Testis (tissue), 3 donors: ENCODE data around the gene DCK. TPM values are rescaled to one million over a fixed set of nuclear protein-coding genes. Genes with fewer than 3 reads are reported as not detected.

Experiments used
- DNase-seq: peaks from one replicate; pipeline ENCODE4 v3.0.0-alpha.2; 2019
- H3K27ac ChIP-seq, 2 donors: fragments of 200-600 bp; sonication (generic); one replicate each; pipeline ENCODE4 v1.5.1; 2019
- H3K27me3 ChIP-seq: fragments of 200-600 bp; sonication (generic); one replicate; pipeline ENCODE4 v1.5.1; 2019
- H3K36me3 ChIP-seq: fragments of 200-600 bp; sonication (generic); one replicate; pipeline ENCODE4 v1.5.1; 2017; ENCODE audit warnings: low read depth; ENCODE audit errors: missing control alignments
- H3K4me1 ChIP-seq: fragments of 200-600 bp; sonication (generic); one replicate; pipeline ENCODE4 v1.5.1; 2019
- H3K4me3 ChIP-seq, 2 donors: fragments of 200-600 bp; sonication (generic); one replicate each; pipeline ENCODE4 v1.5.1; 2017 to 2019
- H3K9me3 ChIP-seq: fragments of 200-600 bp; sonication (generic); one replicate; pipeline ENCODE4 v1.5.1; 2017
- CTCF ChIP-seq, 3 experiments: fragments of 450-650 bp in 2 of 3; fragments of 200-600 bp in 1 of 3; sonication (generic) in 1 of 3; IDR thresholded peaks; one replicate each; pipeline ENCODE4 v1.5.1; 2016 to 2019; ENCODE audit warnings: antibody characterized with exemption in 3 of 3, mild to moderate bottlenecking in 2 of 3, moderate library complexity in 1 of 3
- POLR2A ChIP-seq: fragments of 450-650 bp; IDR thresholded peaks from one replicate; pipeline ENCODE4 v1.6.1; 2017; ENCODE audit warnings: antibody characterized with exemption, mild to moderate bottlenecking, moderate library complexity
- WGBS, 2 donors: methylation state at CpG; one replicate each; pipeline ENCODE4 v1.1.5; 2018; 5-methylcytosine and 5-hydroxymethylcytosine counted together
- intact Hi-C: fragments of 100-400 bp; cut with DNase I; formaldehyde crosslinking; loops from one replicate; pipeline ENCODE4 v1.15.1; 2023; ENCODE audit warnings: low total_unique reads
- polyA plus RNA-seq: library from polyadenylated mRNA; stranded (reverse); fragments of 350-450 nt; fragmentation: Illumina TruSeq; extraction: RNeasy Lipid Tissue Mini Kit (QIAGEN cat#74804); gene quantifications from one replicate; pipeline ENCODE4 v1.2.3, GENCODE V29; 2014; ENCODE audit warnings: low read depth, low replicate concordance; ENCODE audit not compliant: insufficient read depth
- total RNA-seq, 2 donors: library from RNA; depleted of rRNA; stranded (reverse); fragments of >200 nt; gene quantifications; one replicate each; pipeline ENCODE4 v1.2.3, GENCODE V29; 2016

Gene DCK
- total and polyA plus RNA-seq, 3 donors from 2014 or later, result 12.8 to 14.6 (median 13.0) TPM

- intact Hi-C loops, result no loop called here
- H3K9me3 ChIP-seq, result no peaks in the 10 kb centered on the region
- no peak for DNase-seq
- H3K36me3 ChIP-seq, result no peaks in the 10 kb centered on the region
- WGBS, 2 donors, result 67 to 68% methylated on average over 5 of the region's 5 CpGs
- TF ChIP-seq POLR2A (no peak), CTCF (IDR thresholded peaks at IDR 0.05) (no peak)
- H3K27me3 ChIP-seq, result no peaks in the 10 kb centered on the region
- H3K4me1 ChIP-seq, result no peaks in the 10 kb centered on the region
- H3K27ac ChIP-seq, result no peak overlapping the region
- no peak overlapping the region for H3K4me3 ChIP-seq
Measured at GRCh38 chr4:70948665-70949260, 44.7 kb upstream of the DCK start.

DNA sequence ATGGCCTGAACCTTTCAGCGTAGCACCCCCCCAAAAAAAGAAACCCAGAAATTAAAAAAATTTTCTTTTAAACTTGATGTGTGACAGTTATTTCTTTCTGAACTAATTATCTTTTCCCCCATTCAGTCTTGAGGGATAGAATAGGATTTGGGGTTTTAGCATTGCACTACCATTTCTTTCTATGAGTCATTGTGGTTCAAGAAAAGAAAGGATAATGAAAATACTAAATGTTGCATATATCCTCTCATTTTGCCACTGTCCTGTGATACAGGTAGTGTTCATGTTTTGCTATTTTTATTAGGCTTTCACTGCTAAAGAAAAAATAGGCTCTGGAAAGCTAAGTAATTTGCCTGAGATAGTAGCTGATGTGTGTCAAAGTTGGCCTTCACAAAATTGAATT lies 39.4 kb upstream of the DCK start:
- H3K27me3 ChIP-seq, result no peaks in the 10 kb centered on the region
- no peaks in the 10 kb centered on the region for H3K4me1 ChIP-seq
- TF ChIP-seq POLR2A (no peak), CTCF (IDR thresholded peaks at IDR 0.05) (no peak)
- no peak overlapping the region for H3K27ac ChIP-seq
- intact Hi-C loops, result no loop called here
- H3K36me3 ChIP-seq, result no peaks in the 10 kb centered on the region
- 55 to 100% methylated on average over 1 of the region's 1 CpG for WGBS, 2 donors
- DNase-seq, result no peak
- no peak overlapping the region for H3K4me3 ChIP-seq
- H3K9me3 ChIP-seq, result no peaks in the 10 kb centered on the region

DNA sequence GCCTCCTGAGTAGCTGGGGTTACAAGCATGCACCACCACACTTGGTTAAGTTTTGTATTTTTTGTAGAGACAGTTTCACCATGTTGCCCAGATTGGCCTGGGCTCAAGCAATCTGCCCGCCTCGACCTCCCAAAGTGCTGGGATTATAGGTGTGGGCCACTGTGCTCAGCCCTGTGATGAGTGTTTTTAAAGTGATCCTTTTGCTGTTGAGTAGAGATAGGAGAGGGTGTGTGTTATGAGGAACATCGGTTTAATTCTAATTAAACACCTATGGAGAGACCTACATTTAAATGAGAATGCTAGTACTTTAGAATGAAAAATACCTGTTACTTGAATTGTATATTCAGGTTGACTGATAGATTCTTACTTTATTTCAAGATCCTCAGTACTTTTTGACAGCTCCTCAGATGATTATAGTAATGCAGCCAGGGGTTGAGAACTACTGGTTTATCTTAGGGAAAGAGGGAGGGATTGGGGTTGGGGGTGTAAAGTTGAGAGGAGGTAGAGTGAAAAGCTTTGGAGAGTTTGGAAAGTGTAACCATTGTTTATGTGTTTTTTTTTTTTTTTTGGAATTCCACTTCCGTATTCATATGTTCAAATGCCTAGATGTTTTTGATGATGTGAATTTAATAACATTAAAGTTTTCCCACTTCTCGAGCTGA lies 36.8 kb upstream of the DCK start:
- no peak for TF ChIP-seq POLR2A
- TF ChIP-seq CTCF (IDR thresholded peaks at IDR 0.05), result no peak
- Histone ChIP-seq H3K27ac (no peak overlapping the region), H3K9me3 (no peaks in the 10 kb centered on the region), H3K27me3 (no peaks in the 10 kb centered on the region), H3K4me3 (no peak overlapping the region), H3K36me3 (no peaks in the 10 kb centered on the region), H3K4me1 (no peaks in the 10 kb centered on the region)
- no peak for DNase-seq
- WGBS, 2 donors, result 84 to 85% methylated on average over 5 of the region's 5 CpGs
- intact Hi-C loops, result no loop called here

- intact Hi-C loops, result no loop called here
- Histone ChIP-seq H3K4me3 (no peak overlapping the region), H3K27me3 (no peaks in the 10 kb centered on the region), H3K36me3 (no peaks in the 10 kb centered on the region), H3K27ac (no peak overlapping the region), H3K9me3 (no peaks in the 10 kb centered on the region), H3K4me1 (no peaks in the 10 kb centered on the region)
- no peak for TF ChIP-seq POLR2A
- no peak for TF ChIP-seq CTCF (IDR thresholded peaks at IDR 0.05)
- WGBS, 2 donors, result 88 to 97% methylated on average over 3 of the region's 3 CpGs
- no peak for DNase-seq
Measured at GRCh38 chr4:70958681-70959080, 34.8 kb upstream of the DCK start.

- Histone ChIP-seq H3K4me1 (no peaks in the 10 kb centered on the region), H3K9me3 (no peaks in the 10 kb centered on the region), H3K27me3 (no peaks in the 10 kb centered on the region), H3K27ac (no peak overlapping the region), H3K36me3 (no peaks in the 10 kb centered on the region), H3K4me3 (no peak overlapping the region)
- intact Hi-C loops, result no loop called here
- 86 to 88% methylated on average over 7 of the region's 7 CpGs for WGBS, 2 donors
- TF ChIP-seq CTCF (IDR thresholded peaks at IDR 0.05) (no peak), POLR2A (no peak)
- no peak for DNase-seq
Measured at GRCh38 chr4:70969076-70969475, 24.4 kb upstream of the DCK start.
